ENCODE measurements around the gene KPNA4. TPM values are rescaled to one million over a fixed set of nuclear protein-coding genes. Genes with fewer than 3 reads are reported as not detected.
"Not testable (repeated sequence)": the region's sequence is repeated elsewhere in the genome, so short reads cannot be mapped to it uniquely, and the experiment has no call there.

Gene KPNA4, protein sequence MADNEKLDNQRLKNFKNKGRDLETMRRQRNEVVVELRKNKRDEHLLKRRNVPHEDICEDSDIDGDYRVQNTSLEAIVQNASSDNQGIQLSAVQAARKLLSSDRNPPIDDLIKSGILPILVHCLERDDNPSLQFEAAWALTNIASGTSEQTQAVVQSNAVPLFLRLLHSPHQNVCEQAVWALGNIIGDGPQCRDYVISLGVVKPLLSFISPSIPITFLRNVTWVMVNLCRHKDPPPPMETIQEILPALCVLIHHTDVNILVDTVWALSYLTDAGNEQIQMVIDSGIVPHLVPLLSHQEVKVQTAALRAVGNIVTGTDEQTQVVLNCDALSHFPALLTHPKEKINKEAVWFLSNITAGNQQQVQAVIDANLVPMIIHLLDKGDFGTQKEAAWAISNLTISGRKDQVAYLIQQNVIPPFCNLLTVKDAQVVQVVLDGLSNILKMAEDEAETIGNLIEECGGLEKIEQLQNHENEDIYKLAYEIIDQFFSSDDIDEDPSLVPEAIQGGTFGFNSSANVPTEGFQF
- 40.1 and 42.0 TPM in 2 replicates for total RNA-seq
- 24.3 TPM for polyA plus RNA-seq (2012)

DNA sequence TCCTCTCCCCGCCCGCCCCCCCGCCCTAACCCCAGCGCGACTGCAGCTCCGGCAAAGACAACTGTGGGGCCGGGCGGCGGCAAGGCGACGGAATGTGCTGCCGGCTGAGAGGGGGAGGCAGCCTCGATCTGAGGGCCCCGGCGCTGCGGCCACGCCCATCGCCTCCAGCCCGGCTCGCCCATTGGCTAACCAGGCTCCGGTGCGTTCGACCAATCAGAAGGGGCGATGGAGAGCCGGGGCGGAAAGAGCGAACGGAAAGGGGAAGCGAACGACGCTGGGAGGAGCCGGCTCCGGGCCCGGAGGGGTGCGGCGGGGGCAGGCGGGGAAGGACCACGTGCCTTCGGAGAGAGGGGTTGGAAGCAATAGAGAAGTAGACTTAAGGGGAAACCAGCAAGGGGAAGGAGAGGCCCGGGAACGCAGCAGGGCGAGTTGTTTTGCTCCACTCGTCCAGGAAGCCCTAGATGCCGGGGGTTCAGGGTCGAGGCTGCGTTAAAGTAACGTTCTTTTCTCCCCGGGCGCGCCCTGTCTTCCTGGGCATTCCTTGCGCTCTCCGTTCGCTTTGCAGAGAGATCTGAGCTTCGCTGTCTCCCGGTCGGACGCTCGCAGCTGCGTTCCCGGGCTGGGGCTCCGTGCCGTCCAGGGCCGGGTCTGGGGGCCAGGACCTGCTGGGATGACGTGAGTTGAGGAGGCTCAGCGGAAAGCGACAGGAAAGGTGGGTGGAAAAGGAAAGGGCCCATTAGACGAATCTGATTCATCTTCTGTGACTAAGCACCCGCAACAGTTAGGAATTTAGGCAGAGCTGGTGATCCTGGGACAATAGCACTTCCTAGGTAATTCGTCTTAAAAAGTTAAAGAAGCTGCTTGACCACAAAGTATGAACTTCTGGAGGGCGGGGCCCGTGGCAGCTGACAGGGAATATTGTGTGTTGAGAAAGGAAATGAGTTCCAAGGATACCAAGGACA is at the start of gene KPNA4:
Gene KPNA4, minus strand, starts transcription at position 130 of the 962 bp plus-strand sequence. CDS start 289 bp downstream, outside the sequence.
- peak; percentile 99 for DNase-seq (ENCODE audit: low read depth)

DNA sequence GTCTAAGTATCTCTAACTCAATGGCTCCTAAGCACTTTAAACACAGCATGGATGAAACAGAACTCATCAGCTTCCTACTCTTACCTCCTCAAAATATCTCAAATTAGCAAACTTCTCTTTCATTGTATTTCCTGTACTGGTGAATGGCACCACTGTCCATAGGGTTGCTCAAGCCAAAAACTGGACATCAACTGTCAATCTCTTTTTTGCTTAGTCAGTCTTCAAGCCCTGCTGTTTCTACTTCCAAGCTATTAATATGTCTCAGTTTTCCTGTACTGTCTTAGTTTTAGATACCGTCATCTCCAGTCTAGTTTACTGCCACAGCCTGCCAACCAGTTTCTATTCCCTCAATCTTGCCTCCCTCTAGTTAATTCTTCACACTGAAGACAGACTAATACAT is 48.3 kb upstream of the KPNA4 start:
- no peak for DNase-seq (ENCODE audit: low read depth)

DNA sequence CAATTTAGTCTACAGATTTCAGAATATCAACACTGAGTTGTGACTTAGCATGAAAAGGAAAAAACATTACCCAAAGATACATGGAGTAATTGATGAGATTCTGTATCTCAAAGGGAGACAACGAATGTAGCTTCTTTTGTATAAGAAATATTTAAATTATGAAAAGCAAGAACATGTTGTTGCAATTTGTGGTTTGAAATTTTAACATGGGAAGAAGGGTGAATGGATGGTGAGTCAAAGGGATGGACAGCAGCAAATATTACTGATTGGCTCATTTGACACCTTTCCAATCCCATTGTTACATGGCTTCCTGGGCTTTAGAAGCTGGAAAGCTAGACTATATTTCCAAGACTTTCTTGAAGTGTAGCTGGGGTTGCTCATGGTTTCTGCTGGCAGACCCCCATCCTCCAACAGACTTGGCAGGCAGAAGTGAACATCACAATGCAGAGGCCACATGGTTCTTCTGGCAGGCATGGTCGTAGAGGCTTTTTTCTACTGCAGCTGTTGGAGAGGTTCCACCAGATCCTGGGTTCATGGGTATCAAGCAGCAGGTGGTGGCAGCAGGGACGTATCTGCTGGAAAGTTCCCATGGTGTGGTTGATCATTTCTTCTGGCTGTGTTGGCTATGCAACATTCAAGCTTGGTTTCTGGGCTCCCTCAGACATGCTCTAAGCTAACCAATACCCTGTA is 47.2 kb upstream of the KPNA4 start:
- peak; percentile 73 for DNase-seq (ENCODE audit: low read depth)

DNA sequence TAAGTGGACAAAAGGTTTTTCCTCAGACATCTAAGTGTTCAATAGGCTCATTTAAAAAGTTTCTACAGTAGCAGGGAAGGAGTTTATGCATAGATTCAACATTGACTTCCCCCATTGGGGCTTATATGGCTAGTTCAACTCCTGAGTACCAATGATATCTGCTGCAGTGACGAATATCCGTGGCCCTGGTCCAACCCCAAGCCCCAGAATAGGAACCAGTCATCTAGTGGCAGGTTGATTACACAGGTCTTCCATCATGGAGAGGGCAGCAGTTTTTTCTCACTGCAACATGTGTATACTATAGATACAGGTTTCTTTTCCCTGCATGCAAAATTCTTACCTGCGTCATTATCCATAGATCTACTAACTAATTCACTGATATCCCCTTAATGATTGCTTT is 45.8 kb upstream of the KPNA4 start:
- peak; percentile 14 for DNase-seq (ENCODE audit: low read depth)

DNA sequence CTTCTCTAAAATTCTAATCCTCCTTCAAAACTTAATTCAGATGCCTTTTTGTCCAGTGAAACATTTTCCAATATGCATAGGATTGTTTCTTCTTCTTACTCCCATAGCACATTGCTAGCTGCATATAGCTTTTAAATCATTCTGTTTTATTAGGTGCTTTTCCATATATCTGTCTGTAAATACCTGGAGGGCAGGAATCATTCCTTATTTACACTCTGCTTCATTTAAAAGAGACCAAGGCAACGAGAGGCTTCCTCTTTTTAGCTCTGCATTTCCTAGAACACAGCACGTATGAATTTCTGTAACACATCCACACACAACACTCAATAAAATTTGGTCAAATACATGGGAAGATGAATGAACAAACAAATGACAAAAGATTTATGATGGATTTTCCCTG is 43.5 kb upstream of the KPNA4 start:
- no peak for DNase-seq (ENCODE audit: low read depth)

DNA sequence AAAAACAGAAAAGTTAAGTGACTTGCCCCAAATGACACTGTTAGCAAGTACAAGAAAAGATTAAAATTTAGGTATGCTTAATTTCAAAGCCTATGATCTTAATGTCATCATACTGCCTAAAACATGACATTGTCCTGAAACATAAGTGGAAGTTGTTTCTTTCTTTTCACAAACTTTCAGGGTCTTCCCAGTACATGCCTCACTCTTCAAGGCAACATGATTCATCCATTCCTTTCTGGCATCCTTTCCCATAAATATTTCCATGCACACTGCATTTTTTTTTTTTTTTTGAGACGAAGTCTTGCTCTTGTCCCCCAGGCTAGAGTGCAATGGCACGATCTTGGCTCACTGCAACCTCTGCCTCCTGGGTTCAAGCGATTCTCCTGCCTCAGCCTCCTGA is 42.5 kb upstream of the KPNA4 start:
- DNase-seq (ENCODE audit: low read depth) = no peak

DNA sequence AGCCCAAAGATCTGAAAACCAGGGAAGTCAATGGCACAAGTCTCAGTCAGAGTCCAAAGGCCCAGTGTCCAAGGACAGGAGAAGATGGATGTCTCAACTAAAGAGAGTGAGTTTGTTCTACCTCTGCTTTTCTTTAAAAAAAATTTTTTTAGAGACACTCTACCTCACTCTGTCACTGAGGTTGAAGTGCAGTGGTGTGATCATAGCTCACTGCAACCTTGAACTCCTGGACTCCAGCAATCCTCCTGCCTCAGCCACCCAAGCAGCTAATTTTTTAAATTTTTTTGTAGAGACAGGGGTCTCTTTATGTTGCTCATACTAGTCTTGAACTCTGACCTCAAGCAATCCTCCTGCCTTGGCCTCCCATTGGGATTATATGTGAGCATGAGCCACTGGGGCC is 39.9 kb upstream of the KPNA4 start:
- no peak for DNase-seq (ENCODE audit: low read depth)

DNA sequence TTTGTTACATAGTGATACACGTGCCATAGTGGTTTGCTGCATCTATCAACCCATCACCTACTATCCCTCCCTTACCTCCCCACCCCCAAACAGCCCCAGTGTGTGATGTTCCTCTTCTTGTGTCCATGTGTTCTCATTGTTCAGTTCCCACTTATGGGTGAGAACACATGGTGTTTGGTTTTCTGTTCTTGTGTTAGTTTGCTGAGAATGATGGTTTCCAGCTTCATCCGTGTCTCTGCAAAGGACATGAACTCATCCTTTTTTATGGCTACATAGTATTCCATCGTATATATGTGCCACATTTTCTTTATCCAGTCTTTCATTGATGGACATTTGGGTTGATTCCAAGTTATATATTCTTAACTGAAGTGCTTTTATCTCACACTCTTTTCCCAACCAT is 38.5 kb upstream of the KPNA4 start:
- not testable (repeated sequence) for DNase-seq (ENCODE audit: low read depth)

DNA sequence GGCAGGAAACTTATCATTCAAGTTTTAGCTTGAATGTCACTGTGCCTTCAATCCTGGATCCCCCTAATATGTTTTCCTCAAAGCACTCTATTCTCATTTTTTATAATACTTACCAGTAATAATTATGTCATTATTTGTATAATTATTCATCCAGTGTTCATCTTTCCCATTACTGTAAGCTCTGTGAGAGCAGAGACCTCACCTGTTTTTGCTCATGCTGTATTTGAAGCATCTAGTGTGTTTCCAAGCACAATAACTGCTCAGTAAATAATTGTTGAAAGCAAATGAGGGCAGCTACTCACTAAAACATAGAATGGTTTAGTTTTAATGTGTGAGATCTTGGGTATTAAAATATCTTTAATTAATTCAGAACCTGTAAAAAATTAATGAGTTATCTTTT is 36.9 kb upstream of the KPNA4 start:
- DNase-seq (ENCODE audit: low read depth) = no peak

DNA sequence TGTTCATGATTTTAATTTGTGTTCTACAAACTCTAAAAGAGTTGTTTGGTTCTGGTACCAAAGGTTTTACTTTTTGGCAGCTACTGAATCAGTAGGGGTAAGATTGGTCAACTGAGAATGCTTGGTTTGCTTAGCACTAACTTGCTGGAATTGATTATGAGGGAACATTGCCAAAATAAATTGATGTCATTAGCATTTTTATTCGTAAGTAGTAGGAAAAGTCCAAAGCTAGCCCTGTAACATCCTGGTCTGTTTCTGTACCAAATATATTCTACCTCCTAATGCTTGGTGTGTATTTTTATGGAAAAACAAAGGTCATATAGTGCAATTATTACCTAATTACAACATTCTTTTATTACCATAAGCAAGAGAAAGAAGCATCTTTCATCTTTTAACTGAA is 35.9 kb upstream of the KPNA4 start:
- DNase-seq (ENCODE audit: low read depth) = no peak

DNA sequence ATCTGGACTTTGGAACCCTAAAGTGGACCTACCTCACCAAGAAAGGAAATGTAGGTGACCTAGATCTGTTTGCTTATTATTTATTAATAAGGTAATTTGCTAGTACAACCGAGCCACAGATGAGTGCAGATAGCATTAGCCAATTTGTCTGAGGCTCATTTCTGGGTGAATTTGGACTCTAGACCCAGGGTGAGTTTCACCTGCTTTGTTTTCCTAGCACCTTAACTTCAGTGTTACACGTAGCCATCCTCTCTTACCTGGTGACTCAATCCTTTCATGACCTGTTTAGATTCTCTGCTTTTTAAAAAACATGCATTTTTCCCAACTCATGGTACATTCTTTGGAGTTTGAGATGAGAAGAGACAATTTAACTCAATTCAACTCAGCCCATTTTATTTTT is 33.5 kb upstream of the KPNA4 start:
- no peak for DNase-seq (ENCODE audit: low read depth)

DNA sequence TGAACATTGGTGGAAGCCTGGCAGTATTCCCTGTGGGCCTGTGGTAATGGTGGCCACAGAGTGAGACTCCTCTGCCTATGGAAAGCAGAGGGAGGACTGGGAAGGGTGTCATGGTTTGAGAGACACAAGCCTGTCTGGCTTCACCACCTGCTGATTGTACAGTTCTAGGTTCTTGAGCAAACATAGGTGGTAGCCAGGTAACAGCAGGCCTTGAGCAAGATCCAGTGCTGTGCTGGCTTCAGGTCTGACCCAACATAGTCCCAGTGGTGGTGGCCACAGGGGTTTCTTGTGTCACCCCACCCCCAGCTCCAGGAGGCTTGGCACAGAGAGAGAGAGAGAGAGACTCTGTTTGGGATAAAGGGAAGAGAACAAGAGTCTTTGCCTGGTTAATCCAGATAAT is 22.7 kb upstream of the KPNA4 start:
- DNase-seq (ENCODE audit: low read depth) = no peak

DNA sequence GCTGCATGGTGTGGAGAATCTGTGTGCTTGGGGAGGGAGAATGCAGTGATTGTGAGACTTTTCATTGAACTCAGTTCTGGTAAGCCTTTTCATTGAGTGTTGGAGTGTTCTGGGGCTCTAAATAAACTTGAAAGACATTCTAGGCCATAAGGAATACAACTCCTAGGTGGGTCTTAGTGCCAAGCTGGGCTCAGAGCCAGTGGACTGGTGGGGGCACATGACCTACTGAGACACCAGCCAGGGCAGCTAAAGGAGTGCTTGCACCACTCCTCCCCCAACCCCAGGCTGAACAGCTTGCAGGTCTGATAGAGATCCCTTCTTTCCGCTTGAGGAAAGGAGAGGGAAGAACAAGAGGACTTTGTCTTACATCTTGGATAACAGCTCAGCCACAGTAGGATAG is 21.7 kb upstream of the KPNA4 start:
- no peak for DNase-seq (ENCODE audit: low read depth)

DNA sequence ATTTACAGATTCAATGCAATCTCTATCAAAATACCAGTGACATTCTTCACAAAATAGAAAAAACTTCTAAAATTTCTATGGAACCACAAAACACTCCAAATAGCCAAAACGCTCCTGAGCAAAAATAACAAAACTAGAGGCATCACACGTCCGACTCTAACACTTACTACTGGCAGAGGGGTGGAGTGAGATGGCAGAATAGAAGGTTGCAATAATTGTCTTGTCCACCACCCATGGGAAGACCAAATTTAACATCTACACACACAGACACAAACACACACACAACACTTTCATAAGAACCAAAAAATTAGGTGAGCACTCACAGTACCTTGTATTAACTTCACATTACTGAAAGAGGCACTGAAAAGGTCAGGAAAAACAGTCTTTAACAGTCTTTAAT is 21.3 kb upstream of the KPNA4 start:
- DNase-seq (ENCODE audit: low read depth) = no peak

DNA sequence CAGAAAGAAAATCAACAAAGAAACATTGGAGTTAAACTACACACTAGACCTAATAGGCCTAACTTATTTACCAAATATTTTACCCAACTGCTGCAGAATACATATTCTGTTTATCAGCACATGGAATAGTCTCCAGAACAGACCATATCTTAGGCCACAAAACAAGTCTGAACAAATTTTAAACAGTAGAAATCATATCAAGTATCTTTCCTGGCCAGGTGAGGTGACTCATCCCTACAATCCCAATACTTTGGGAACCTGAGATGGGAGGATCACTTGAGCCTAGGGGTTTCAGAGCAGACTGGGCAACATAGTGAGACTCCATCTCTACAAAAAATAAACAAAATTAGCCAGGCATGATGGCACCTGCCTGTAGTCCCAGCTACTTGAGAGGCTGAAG is 18.1 kb upstream of the KPNA4 start:
- DNase-seq (ENCODE audit: low read depth) = no peak

DNA sequence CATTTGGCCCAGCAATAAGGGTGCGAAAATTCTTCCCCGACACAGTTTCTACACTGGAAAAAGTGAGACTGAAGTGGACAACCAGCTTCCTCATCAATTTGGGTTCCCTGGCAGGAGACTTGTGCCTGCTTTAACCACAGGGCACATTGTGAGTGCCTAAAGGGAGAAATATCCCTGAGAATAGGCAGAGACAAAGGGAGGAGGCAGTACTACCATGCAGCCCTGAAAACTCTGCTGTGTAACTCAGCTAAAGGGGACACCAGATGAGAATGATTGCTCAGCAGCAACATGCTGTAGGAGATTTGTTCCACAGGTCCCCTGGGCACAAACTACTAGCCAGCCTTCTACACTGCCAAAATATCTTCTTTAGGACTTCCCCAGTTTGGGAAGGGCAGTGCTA is 15.6 kb upstream of the KPNA4 start:
- DNase-seq (ENCODE audit: low read depth) = no peak

DNA sequence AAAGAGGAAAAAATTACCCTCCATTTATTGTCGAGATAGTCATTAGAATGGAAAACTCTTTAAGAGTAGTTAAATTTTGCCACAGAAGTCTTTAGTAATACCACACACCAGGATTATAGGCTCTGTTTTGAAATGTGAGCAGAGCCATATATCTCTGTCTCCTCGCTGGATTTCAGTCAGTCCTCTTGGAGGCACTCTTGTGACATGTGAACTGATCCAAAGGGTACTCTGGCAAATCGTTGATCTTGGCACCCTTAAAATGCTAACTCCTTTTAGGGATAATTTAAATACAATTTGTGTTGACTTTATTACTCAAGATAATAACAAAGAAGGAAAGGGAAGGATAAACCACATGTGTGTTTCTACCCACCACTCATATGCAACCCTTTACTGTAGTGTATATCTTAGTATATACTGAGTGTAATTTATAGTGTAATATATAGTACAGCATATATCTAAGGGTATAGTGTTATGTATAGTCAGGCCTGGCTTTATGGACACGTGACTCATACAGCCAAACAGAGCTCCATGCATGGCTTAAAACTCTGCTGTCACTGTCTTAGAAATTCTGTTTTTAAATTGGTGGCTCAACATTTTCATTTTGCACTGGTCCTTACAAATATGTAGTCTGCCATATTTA is 12.3 kb upstream of the KPNA4 start:
- peak; percentile 28 for DNase-seq (ENCODE audit: low read depth)

DNA sequence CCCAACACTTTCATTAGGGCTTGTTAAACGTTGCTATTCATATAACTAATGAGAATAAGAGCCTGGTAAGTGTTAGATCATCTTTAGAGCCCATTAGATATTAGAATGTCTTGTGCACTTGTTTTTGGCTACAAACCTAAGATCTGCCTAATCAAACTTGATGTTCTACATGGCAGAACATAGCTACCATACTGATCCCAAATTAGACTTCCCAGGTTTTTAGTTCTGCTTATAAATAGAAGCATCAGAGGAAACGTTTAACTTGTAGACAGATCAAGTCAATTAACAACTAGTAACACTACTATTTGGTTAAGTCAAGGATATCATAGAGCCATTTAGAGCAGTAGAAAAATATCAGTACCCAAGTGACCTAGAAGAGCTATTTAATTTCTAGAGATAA is 11.7 kb upstream of the KPNA4 start:
- DNase-seq (ENCODE audit: low read depth) = no peak

DNA sequence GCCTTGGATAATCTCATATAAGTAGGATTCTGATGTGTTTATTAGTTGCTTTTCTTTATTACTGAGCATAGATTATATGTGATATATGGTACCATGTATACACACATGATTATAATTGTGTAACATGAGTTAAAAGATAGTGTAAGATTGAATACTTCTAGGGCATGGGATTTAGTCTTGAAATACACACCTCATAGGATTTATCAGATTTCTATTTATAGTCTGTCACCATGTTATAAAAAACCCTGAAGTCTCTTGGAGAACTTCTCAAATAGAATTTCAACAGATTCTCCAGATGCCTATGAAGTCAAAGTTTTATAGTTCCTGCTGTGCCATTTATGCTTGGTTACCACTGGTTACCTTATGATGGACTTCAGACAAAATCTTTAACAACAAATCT is 11.2 kb upstream of the KPNA4 start:
- no peak for DNase-seq (ENCODE audit: low read depth)

DNA sequence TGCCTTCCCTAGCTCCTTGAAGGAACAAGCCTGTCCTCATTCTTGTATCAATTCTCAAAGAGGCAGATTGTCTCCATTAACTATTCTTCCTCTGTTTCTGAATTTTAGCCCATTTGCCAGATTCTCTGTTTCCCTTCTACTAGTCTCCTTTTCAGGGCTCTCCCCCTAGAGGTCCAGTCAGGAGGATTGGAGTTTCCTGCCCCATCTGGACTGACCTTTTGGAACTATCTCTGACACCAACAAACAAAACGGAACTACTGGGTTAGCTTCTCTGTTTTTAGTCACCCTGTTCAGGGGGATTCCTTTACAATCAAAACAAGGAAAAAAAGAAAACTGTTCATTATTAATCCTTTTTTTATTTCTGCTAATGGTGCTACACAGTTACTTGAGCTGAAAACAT is 10.2 kb upstream of the KPNA4 start:
- DNase-seq (ENCODE audit: low read depth) = no peak

DNA sequence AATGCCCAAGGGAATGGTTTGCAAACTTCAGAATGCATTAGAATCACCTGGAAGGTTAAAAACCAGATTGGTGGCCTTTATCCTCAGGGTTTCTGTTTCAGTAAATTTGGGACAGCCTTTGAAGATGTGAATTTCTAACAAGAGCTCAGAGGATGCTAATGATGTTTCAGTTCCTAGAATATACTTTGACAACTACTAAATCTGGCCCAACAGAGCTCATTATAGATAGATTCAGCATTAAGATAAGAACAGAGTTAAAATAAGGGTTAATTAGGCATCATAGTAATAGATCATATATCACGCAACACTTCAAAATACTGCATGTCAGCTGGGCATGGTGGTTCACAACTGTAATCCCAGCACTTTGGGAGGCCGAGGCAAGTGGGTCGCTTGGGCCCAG is 9.3 kb upstream of the KPNA4 start:
- DNase-seq (ENCODE audit: low read depth) = no peak

Data from myocyte (in vitro differentiated cells).